ENCODE results near the gene TMEM163.

The TMEM163 gene

GRCh38 chr2:134609924-134610513, 108.8 kb downstream of the TMEM163 start:
- H3K4me3 ChIP-seq (ENCODE audit: low read depth, low read length), result no peak overlapping the region
- no peak for TF ChIP-seq CTCF (conservative IDR thresholded peaks at IDR 0.05; ENCODE audit: low read depth, low read length)
- DNase-seq (ENCODE audit: low read depth), result no peak

- TF ChIP-seq CTCF (conservative IDR thresholded peaks at IDR 0.05; ENCODE audit: low read depth, low read length), result no peak
These were observed 114.8 kb downstream of the TMEM163 start for GRCh38 chr2:134603966-134604365.

GRCh38 chr2:134602666-134603065, 116.1 kb downstream of the TMEM163 start:
- no peak overlapping the region for H3K4me3 ChIP-seq (ENCODE audit: low read depth, low read length)
- no peak for TF ChIP-seq CTCF (conservative IDR thresholded peaks at IDR 0.05; ENCODE audit: low read depth, low read length)
- no peak for DNase-seq (ENCODE audit: low read depth)

More at GRCh38 chr2:134603966-134604365, 114.8 kb downstream of the TMEM163 start:
- no peak for DNase-seq (ENCODE audit: low read depth)
- no peak overlapping the region for H3K4me3 ChIP-seq (ENCODE audit: low read depth, low read length)

- no peak for TF ChIP-seq CTCF (conservative IDR thresholded peaks at IDR 0.05; ENCODE audit: low read depth, low read length)
- H3K4me3 ChIP-seq (ENCODE audit: low read depth, low read length), result no peak overlapping the region
- DNase-seq (ENCODE audit: low read depth), result no peak
These were observed 117.5 kb downstream of the TMEM163 start for GRCh38 chr2:134601264-134601663.

GRCh38 chr2:134600208-134600607, 118.6 kb downstream of the TMEM163 start:
- no peak for DNase-seq (ENCODE audit: low read depth)
- no peak for TF ChIP-seq CTCF (conservative IDR thresholded peaks at IDR 0.05; ENCODE audit: low read depth, low read length)
- H3K4me3 ChIP-seq (ENCODE audit: low read depth, low read length), result no peak overlapping the region

GRCh38 chr2:134599236-134599635, 119.6 kb downstream of the TMEM163 start:
- no peak for TF ChIP-seq CTCF (conservative IDR thresholded peaks at IDR 0.05; ENCODE audit: low read depth, low read length)
- no peak overlapping the region for H3K4me3 ChIP-seq (ENCODE audit: low read depth, low read length)

GRCh38 chr2:134594399-134594798, 124.4 kb downstream of the TMEM163 start:
- TF ChIP-seq CTCF (conservative IDR thresholded peaks at IDR 0.05; ENCODE audit: low read depth, low read length), result no peak
- no peak for DNase-seq (ENCODE audit: low read depth)
- no peak overlapping the region for H3K4me3 ChIP-seq (ENCODE audit: low read depth, low read length)

More at GRCh38 chr2:134599236-134599635, 119.6 kb downstream of the TMEM163 start:
- DNase-seq (ENCODE audit: low read depth), result no peak
